ENCODE measurements around the gene KRT73.

The KRT73 gene

DNA sequence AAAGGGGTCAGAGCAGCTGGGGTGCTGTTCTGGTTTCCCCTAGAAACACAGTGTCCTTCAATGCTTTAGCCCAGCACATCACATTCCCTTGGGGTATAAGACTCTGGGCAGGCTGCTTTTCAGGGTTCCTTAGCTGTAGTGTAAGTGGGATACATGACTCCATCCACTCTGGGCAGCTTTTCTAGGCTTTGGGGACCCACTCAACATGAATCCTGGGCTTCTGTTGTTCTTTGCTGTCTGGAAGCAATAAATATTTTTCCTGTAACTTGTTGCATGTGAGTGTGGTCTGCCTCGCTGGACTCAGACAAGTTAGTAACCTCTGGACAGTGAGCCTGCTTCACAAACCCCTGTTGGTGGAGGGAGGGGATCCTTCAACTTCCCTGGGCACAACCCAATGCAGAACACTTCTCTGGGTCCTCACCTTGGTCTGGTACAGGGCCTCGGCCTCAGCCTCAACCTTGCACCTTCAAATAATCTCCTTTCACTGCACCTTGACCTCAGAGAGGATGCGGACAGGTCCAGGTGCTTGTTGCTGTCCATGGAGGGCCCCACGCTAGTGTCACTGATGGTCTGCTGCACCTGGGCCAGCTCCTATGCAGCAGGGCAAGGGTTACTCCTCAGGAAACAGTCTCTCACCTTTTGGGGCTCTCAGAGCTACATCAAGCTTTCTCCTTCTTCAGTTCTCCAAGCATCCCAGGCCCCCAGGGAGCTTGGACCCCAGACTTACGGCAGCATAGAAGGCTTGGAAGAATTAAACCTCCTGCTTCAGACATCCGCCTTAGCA, 13.5 kb upstream of the KRT73 start:
- no peak overlapping the region for H3K4me3 ChIP-seq (ENCODE audit: low read length)
- no peak for DNase-seq (ENCODE audit: low read depth)
- TF ChIP-seq, protein P1, sequence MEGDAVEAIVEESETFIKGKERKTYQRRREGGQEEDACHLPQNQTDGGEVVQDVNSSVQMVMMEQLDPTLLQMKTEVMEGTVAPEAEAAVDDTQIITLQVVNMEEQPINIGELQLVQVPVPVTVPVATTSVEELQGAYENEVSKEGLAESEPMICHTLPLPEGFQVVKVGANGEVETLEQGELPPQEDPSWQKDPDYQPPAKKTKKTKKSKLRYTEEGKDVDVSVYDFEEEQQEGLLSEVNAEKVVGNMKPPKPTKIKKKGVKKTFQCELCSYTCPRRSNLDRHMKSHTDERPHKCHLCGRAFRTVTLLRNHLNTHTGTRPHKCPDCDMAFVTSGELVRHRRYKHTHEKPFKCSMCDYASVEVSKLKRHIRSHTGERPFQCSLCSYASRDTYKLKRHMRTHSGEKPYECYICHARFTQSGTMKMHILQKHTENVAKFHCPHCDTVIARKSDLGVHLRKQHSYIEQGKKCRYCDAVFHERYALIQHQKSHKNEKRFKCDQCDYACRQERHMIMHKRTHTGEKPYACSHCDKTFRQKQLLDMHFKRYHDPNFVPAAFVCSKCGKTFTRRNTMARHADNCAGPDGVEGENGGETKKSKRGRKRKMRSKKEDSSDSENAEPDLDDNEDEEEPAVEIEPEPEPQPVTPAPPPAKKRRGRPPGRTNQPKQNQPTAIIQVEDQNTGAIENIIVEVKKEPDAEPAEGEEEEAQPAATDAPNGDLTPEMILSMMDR (IDR thresholded peaks at IDR 0.05; ENCODE audit: insufficient read depth, low read depth, low read length, missing control alignments), result no peak

DNA sequence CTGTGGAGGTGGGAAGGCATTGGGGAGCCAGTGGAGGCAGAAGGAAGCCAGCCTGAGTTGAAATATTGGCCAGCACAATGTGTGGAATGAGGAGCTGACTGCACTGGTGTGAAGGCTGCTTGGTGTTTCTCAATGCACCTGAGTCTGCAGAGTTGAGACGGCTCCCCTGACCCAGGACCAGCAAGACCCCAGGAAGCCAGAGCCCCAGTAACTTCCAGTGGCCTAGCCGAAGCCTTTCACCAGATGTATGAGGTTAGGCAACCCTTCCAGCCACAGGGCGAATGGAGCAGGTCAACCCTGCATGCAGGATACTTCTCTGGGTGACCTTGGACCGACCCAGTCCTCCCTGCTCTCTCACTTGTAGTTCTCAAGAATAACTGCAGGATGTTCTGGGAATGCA, 12.9 kb upstream of the KRT73 start:
- DNase-seq (ENCODE audit: low read depth), result no peak
- no peak overlapping the region for H3K4me3 ChIP-seq (ENCODE audit: low read length)
- TF ChIP-seq, protein P1 (IDR thresholded peaks at IDR 0.05; ENCODE audit: insufficient read depth, low read depth, low read length, missing control alignments), result no peak

DNA sequence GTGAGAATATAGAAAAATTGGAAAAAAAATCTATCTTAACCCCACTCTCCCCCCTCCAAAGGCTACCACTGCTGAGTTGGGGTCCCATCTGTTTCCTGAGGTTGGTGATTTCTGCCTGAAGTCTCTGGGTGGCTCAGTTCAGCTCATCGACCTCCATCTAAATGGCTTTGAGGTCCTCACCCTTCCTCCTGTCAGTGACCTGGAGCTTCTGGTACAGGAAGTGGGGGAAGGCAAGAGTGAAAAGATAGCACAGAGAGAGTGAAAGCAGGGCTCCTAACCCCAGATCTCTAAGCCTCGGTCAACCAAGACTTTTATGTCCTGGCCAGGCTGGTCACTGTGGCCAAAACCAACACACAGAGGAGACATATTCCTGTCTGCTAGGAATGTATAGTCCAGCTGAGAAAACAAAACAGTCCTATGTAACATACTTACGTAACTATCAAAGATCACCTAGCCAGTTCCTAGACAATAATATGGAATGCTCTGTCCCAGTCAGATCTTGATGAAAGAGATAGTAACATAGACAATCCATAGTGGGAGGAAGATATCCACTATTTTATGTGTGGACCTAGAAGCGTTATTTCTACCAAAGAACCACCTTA, 12.3 kb upstream of the KRT73 start:
- TF ChIP-seq, protein P1 (IDR thresholded peaks at IDR 0.05; ENCODE audit: insufficient read depth, low read depth, low read length, missing control alignments), result no peak
- no peak overlapping the region for H3K4me3 ChIP-seq (ENCODE audit: low read length)
- DNase-seq (ENCODE audit: low read depth), result no peak

DNA sequence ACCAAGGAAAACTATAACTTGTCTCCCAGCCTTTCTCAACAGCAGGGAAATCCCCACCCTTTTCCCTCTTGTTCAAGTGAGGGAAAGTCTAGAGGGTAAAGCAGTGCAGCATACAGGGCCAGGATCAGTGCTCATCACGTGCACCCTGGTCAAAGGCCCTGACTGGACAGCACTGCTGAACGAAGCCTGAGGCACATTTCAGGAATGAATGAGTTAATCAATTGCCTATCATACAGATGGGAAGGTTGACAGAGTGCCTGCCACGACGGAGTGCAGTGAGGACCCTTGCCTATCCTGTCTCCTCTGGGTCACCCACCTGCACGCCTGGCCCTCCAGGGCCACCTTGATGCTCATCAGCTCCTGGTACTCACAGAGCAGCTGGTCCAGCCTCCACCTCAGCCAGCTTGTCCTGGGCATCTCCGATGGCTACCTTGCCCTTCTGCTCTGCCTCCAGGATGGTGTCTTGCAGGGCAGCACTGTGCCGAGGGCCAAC, 11.7 kb upstream of the KRT73 start:
- TF ChIP-seq, protein P1 (IDR thresholded peaks at IDR 0.05; ENCODE audit: insufficient read depth, low read depth, low read length, missing control alignments), result no peak
- no peak overlapping the region for H3K4me3 ChIP-seq (ENCODE audit: low read length)
- DNase-seq (ENCODE audit: low read depth), result no peak

DNA sequence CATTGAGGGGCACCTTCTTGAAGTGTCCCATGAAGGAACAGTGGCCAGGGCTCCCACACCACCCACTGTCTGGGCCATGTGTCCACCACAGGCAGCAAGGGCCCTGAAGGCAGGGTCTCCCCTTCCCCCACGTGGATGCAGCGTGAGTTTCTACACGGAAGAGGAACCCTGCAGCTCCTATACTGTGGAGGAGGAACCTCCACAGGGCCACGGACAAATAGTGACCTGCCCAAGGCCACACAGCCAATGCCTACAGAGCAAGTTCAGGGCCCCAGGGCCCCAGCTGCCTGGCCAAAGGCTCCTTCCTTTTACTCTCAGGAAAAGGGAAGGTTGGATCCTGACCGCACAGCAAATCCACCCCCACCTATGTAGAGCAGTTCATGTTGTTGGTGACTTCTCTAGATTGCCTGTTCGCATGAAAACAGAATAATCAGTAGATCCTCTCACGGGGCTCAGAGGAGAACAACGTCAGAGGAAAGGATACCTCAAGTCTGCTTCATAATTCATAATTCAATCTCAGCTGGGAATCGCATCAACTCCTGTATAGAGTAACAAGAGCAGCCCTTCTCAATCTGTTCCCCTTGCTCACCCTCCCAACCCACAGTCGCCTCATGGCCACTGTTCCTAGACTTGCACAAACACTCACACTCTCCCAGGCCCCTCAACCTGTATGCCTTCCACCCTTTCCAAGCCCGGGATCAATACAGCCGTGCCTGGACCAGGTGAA, 11.1 kb upstream of the KRT73 start:
- DNase-seq (ENCODE audit: low read depth), result no peak
- no peak overlapping the region for H3K4me3 ChIP-seq (ENCODE audit: low read length)
- TF ChIP-seq, protein P1 (IDR thresholded peaks at IDR 0.05; ENCODE audit: insufficient read depth, low read depth, low read length, missing control alignments), result no peak

DNA sequence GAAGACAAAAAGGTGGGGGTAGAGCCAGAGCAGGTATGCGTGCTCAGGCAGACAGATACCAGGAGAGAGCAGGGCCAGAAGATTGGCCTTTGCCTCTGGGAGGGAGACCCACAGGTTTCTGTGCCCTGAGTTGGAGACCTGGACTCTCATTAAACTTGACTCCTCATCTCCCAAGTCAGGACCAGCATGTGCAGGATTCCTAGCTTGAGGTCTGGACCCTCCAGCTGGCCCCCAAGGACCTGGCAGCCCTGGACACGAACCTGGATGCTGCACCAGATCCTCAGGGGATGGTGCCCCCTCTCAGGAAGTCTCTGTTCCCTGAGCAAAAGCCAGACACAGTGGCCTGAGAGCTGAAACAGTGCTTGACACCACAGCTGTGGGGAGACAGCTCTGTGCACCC, 10.5 kb upstream of the KRT73 start:
- H3K4me3 ChIP-seq (ENCODE audit: low read length), result no peak overlapping the region
- TF ChIP-seq, protein P1 (IDR thresholded peaks at IDR 0.05; ENCODE audit: insufficient read depth, low read depth, low read length, missing control alignments), result no peak
- no peak for DNase-seq (ENCODE audit: low read depth)
